Brain microvascular endothelial cell (primary cell): ENCODE results near the gene PTGES2.

ENCODE experiments used
- DNase-seq: peaks from one replicate; pipeline ENCODE4 v3.0.0-alpha.2; 2020
- H3K27ac ChIP-seq: fragments of 250-450 bp; sonication (Bioruptor Pico); 2 replicates; pipeline ENCODE4 v1.5.1; 2020; ENCODE audit warnings: mild to moderate bottlenecking, moderate library complexity
- H3K27me3 ChIP-seq: fragments of 250-450 bp; sonication (Bioruptor Pico); replicated peaks from 2 replicates; pipeline ENCODE4 v1.5.1; 2020; ENCODE audit warnings: mild to moderate bottlenecking
- H3K36me3 ChIP-seq: fragments of 250-450 bp; sonication (Bioruptor Pico); replicated peaks from 2 replicates; pipeline ENCODE4 v1.5.1; 2020; ENCODE audit warnings: mild to moderate bottlenecking
- H3K4me3 ChIP-seq: 2 replicates; pipeline ENCODE4 v1.5.1; 2011; ENCODE audit warnings: low read depth, mild to moderate bottlenecking, control low read depth, low read length, moderate library complexity
- CTCF ChIP-seq: IDR thresholded peaks from 2 replicates; pipeline ENCODE4 v1.5.1; 2011; ENCODE audit warnings: low read depth, mild to moderate bottlenecking, moderate library complexity, low read length, control low read depth, inconsistent platforms; ENCODE audit errors: missing control alignments
- in situ Hi-C: cut with HindIII; loops from 2 replicates; pipeline ENCODE4 v1.10.0; 2017; ENCODE audit warnings: low sequenced_read_pairs, low pct_ligation_motif_present

The PTGES2 gene

GRCh38 chr9:128094166-128094949 lies 33.2 kb downstream of the PTGES2 start:
- Histone ChIP-seq H3K27me3 (no peaks in the 10 kb centered on the region), H3K4me3 (peak overlapping the region; percentile 27), H3K27ac (peak overlapping the region; percentile 87), H3K36me3 (no peaks in the 10 kb centered on the region)
- in situ Hi-C loops, result no loop called here
- peak; percentile 98 for DNase-seq
- TF ChIP-seq CTCF, result no peak

GRCh38 chr9:128093011-128093410 lies 34.5 kb downstream of the PTGES2 start:
- in situ Hi-C loops, result no loop called here
- no peaks in the 10 kb centered on the region for H3K27me3 ChIP-seq
- no peak for TF ChIP-seq CTCF
- no peak for DNase-seq
- no peak overlapping the region for H3K27ac ChIP-seq
- H3K4me3 ChIP-seq, result no peak overlapping the region
- H3K36me3 ChIP-seq, result no peaks in the 10 kb centered on the region

GRCh38 chr9:128092199-128092977 lies 35.1 kb downstream of the PTGES2 start:
- H3K27me3 ChIP-seq, result no peaks in the 10 kb centered on the region
- H3K4me3 ChIP-seq, result no peak overlapping the region
- in situ Hi-C loops, result no loop called here
- TF ChIP-seq CTCF, result no peak
- no peaks in the 10 kb centered on the region for H3K36me3 ChIP-seq
- no peak overlapping the region for H3K27ac ChIP-seq
- DNase-seq, result no peak

DNA sequence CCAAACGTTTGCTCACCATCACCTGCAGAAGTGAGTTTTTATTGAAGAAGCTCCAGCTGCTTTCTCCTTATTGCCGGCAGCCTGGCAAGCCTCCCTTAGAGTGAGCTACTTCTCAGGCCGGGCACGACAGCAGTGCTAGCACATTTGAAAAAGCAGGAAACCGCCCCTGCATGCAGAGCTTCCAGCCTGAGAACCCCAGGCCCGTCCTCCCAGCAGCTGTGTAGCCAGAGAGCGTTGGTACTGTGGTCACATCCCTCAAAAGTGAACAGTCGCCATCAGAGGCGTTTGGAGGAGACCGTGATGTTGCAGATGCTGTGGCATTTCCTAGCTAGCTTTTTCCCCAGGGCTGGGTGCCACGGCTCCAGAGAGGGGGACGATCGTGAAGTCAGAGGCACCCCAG lies 36.0 kb downstream of the PTGES2 start:
- no peak for TF ChIP-seq CTCF
- H3K27me3 ChIP-seq, result no peaks in the 10 kb centered on the region
- no peak for DNase-seq
- H3K27ac ChIP-seq, result no peak overlapping the region
- no peaks in the 10 kb centered on the region for H3K36me3 ChIP-seq
- peak overlapping the region; percentile 5 for H3K4me3 ChIP-seq
- in situ Hi-C loops, result no loop called here

DNA sequence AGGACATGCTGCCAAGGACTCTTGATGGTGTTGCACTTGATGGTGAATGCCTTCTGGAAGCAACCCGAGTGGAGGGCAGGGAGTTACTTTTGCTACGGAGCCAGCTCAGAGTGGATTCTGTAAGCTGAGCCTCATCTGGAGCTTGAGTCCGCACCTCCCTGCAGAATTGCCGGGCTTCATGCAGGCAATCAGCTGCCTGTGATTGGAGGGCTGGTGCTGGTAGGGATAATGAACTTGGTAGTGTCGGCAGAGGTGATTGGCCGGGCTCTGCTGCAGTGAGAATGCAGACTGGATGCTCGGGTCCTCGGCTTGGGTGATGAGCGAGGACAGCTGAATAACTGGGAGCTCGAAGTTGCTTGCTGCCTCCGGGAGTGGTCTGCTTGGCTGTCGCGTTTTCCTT lies 36.4 kb downstream of the PTGES2 start:
- Histone ChIP-seq H3K27ac (no peak overlapping the region), H3K4me3 (no peak overlapping the region), H3K36me3 (no peaks in the 10 kb centered on the region), H3K27me3 (no peaks in the 10 kb centered on the region)
- TF ChIP-seq CTCF, result no peak
- peak; percentile 67 for DNase-seq
- in situ Hi-C loops, result no loop called here
